GM21786 (cell line): ENCODE results near the gene ADCY7.
"Not testable (repeated sequence)": the region's sequence is repeated elsewhere in the genome, so short reads cannot be mapped to it uniquely, and the experiment has no call there.

ENCODE experiments used
- ATAC-seq: cut with Tn5 transposase; IDR thresholded peaks from one replicate; pipeline ENCODE4 v1.9.1; 2021; ENCODE audit not compliant: unreplicated experiment

ADCY7 gene

DNA sequence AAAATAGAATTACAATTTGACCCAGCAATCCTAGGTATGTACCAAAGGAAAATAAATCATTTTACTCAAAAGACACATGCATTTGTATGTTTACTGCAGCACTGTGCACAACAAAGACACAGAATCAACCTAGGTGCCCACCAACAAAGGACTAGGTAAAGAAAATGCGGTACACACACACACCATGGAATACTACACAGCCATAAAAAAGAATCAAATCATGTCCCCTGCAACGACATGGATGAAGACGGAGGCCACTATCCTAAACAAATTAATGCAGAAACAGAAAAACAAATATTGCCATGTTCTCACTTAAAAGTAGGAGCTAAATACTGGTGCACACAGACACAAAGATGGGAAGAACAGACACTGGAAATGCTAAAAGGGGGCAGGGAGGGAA lies 66.2 kb downstream of the ADCY7 start:
- ATAC-seq: no peak

DNA sequence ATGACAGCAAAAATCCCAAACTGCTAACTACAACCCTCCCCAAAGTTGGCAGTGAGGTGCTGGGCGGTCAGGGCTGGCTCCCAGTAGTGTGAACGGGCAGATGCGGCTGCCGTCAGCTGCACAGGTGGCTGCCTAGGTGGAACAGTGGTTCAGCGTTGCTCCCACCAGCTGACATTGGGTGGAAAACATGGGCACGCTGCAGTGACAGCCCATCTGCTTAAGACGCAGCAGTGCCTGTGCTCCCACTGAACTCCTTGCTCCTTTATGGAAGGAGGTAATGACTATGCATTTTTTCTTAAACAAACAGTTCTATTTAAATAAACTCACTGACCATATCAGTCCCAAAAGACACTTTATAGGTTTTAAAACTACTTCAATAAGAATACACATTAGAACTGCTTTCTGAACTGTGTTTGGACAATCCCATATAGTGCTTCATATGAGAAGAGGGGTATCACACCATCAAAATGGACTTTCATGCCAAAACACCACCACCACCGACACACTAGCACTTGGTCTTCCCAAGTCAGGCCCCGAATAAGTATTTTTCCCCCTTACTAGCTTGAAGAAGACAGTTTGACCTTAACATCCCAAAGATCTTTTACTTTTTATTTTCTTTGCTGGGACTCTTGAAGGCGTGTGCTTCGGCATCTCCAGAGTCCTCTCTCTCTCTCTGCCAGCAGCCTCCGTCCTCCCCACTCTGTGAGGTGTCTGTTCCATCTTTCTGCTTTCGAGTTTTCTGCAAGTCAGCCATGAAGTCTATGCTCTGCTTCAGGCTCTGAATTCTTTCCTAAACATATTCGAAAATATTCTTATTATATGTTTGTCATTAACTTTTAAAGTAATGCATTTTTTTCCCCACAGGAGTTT lies 68.0 kb downstream of the ADCY7 start:
- ATAC-seq: no peak

DNA sequence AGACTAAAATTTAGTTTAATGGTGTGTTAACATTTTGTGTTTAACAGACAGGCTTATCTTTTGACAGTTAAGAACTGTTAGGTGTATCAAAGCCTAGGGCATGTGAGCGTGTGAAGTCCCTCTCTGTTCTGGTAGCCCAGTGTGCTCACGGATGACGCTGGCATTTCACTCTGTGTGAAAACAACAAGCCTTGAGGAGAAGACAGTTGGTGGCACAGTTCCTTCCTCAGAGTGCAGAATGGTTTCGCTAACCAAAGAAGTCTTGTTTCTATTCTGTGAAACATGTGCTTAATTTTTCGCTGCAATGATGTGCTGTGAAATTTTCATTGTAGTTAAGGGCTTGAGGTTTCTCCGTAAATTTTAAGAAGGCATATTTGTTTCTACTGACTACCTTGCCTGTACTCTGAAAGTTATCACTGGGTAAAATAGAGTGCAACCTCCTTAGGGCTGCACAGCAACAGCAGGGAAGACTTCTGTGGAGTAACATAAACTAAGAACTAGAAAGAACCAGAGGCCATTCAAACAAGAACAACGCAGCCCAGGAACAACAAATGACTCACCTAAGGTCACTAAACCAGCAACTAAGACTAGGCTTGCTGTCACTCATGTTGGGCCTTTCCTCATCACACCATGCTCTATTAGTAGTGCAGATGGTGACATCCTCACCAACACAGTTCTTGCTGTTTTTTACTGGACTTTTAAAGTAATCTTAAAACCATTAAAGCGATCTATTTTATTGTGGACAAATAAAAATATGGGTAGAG lies 69.0 kb downstream of the ADCY7 start:
- ATAC-seq: no peak

DNA sequence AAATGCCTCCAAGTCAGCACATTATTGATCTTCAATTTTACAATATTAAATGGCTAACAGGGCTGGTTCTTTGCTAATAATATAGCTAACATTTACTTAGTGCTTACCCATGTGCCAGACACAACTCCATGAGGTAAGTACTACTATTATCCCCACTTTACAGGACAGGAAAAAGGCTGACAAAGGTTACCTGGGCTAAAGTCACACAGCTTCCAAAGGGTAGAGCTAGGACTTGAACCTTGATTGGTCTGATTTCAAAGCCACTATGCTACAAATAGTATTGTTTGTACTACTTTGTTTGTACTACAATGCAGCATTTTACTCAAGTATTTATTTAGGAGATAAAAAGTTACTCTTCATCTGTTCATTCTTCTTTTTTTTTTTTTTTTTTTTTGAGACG lies 70.5 kb downstream of the ADCY7 start:
- ATAC-seq: no peak

DNA sequence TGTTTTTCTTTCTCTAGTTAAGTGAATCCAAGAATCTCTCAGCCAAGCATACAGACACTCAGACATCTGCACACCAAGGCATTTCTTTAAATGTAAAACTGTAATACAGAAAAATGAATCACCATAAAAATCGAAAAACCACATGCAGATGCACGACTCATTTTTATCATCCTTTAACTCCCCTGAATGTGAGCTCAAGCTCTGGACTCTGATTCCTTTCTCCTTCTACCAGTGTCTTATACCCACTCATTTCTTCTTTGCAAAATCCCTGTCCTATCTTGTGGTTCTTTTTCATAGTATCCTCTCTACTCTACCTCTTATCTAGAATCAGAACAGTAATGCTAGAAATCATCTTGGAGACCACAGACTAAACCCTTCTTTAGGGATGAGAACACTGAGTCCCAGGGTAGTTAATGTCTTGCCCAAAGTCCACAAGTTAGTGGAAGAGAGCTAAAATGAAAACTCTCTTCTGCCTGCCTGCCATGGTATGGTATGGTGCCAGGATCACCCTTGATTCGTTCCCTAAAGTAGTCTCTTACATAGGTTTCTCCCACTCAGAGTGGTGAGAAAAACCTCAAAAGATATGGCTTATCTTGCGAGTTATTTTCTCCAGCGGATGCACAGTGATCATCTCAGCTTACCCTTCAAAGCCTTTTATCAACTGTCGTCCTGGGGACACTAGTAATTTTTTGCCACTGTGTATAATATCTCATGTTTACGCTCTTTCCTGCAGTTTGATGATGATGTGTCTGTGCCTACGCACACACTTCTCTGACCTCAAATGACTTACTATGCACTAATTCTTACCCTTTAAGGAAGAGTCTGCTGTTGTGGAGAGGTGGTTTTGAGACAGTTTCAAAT lies 72.2 kb downstream of the ADCY7 start:
- ATAC-seq: no peak

DNA sequence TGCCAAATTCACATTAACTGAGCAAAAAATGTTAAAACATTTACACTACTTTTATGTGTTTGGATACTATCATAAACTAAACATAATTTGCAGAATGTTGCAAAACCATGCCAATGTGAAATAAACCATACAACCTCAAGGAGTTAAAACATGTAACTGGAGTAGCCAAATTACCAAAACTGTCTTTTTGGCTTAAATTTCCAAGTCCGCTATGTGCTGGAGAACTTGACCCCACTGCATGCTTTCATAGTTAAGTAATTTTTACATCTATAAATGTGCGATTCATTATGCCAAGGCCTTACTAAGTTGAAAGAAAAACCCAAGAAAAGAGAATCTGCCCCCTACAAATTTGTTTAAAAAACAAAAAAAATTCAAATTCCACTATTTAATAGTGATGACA lies 74.2 kb downstream of the ADCY7 start:
- no peak for ATAC-seq

DNA sequence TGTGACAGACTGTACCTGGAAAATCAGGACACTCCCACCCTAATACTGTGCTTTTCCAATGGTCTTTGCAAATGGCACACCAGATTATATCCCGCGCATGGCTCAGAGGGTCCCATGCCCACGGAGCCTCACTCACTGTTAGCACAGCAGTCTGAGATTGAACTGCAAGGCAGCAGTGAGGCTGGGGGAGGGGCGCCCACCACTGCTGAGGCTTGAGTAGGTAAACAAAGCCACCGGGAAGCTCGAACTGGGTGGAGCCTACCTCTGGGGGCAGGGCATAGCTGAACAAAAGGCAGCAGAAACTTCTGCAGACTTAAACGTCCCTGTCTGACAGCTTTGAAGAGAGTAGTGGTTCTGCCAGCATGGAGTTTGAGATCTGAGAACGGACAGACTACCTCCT lies 77.2 kb downstream of the ADCY7 start:
- not testable (repeated sequence) for ATAC-seq

DNA sequence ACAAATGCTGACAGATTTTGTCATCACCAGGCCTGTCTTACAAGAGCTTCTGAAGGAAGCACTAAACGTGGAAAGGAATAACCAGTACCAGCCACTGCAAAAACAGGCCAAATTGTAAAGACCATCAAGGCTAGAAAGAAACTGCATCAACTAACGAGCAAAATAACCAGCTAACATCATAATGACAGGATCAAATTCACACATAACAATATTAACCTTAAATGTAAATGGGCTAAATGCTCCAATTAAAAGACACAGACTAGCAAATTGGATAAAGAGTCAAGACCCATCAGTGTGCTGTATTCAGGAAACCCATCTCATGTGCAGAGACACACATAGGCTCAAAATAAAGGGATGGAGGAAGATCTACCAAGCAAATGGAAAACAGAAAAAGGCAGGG lies 78.9 kb downstream of the ADCY7 start:
- ATAC-seq: not testable (repeated sequence)

DNA sequence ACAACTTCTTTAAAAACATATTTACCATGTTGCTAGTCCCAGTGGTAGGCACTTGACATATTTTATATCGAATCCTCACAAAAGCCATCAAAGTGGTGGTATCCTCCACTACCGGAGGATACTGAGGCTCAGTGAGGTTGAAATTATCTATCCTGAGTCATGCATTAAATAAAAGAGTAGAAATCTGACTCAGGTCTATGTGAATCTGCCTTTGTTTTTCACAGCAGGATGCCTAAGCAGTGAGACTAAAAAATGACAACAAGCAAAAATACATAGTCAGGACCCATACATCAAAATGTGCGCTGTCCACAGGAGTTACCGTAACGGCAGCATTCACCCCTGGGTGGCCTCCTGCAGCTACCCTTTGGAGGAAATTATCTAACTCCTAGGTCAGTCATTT lies 84.8 kb downstream of the ADCY7 start:
- ATAC-seq: no peak

DNA sequence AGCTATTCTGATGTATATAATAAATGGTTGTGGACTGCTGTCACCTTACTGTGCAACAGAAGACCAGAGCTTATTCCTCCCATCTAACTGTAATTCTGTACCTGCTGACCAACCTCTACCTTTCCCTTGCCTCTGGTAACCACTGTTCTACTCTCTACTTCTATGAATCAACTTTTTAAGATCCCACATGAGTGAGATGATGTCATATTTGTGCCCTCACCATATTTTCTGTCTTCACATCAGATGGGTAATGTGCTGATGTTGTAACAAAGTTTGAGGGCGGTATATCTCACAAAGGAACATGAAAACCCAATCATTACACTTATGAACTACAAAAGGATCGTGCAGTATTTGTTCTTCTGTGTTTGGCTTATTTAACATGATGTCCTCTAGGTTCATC lies 85.6 kb downstream of the ADCY7 start:
- ATAC-seq: no peak

DNA sequence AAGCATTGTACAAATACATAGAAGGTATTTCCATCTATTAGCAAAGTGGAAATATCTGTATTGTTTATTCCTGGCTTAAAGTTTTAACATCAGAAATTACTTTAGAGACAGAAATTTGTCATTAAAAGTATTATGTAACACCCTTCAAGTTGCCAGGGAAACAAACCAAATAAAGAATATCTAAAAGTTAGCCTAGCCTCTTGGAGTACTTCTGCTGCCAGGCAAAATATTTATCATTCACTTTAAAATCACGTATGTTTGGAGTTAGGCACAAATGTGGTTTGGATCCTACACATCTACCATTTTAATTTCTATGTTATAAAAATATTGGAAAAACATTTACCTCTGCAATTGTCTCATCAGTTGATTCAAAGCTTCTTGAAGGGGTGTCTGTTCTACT lies 87.7 kb downstream of the ADCY7 start:
- ATAC-seq: no peak

DNA sequence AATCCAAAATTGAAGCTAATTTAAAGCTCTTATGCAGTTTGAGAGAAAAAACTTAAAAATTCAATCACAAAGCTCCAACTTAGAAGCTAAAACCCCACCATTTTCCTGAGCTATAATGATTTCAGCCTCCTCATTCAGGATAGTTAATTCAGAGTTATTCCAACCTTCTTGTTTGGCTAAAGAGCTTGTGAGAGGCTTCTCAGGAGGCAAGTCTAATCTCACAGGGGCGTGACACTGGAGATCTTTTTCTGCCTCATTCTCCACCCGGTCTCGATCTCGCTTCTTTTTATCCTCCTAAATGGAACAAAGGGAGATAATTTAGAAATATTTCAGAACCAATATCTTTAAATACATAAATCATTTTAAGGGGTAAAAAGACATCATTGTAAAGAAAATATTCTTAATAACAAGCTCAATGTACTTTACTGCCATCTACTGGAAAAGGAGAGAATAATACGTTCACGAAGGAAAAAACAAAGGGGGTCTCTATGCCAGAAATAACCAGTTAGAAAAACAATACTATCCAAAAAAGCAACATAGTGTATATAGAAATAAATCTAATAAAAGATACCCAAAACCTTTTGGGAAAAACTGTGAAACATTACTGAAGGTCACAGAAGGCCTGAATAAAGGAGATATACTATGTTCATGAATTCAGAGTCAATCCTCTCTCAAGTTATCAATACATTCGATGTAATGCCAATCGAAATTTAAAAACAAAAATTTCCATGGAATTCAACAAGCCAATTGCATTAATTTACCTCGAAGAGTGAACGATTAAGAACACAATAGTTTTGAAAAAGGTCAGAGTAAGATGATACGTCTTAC lies 88.5 kb downstream of the ADCY7 start:
- no peak for ATAC-seq

DNA sequence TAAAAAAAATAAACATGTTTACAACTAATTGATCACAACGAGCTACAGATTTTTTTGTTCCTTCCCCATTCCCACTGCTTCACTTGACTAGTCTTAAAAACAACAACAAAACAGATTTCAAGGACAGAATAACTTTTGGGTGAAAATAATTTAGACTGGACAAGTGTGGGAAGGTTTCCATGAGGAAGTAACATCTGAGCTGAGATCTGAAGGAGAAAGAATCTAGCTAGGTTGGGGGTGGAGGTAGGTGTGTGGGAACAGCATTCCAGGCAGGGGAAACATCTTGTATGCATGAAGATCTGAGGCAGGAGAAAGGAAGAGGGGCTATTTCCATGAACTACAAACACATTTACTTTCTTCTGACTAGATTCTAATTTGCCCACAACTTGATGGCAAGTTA lies 93.3 kb downstream of the ADCY7 start:
- ATAC-seq: no peak

DNA sequence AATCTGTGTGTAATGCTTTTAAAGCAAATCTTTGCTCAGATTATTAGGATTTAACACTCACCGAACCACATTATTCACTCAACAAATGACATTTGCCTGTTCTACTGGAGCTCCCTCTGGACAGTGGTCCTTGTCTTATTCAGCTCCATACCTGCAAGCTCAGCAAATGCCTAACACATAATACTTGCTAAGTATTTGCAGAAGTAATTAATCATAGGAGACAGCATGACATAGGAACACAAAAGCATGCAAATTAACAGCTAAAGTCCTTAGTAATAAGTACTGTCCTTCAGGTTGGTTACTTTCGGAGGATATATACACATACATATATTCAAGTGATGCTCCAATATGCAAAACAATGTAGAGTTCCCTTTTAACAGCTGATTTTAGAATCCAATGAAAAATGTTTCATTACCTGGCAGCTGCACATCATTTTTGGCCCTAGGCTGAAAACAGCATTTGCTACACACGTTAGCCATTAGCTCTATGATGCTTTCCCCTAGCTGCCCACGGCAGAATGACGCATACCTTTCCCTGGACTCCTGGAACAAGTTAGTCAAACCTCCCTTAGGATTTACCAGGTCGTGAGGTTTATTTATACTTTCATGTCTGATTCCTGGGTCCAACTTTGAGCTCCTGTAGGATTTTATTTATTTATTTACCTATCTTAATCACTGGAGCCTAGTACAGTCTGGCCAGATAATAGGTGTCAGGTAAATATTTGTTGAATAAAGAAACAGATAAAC lies 93.9 kb downstream of the ADCY7 start:
- ATAC-seq: no peak

DNA sequence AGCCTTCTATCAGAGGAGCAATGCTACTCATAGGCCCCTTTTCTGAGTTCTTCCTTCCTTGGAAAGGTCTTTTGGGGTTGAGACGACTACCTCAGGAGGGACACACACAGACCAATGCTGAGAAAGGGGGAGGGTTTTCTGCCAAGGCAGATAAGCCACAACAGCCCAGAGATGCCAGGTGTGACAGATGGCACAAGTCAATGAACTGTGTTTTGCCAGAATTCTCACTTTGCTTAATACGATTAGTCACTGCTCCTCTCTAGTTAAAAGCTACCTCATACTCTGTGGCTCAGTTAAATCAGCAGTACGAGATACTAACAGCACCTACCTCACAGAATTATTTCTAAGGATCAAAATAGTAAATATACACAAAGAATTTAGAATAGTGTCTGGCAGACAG lies 94.4 kb downstream of the ADCY7 start:
- no peak for ATAC-seq

DNA sequence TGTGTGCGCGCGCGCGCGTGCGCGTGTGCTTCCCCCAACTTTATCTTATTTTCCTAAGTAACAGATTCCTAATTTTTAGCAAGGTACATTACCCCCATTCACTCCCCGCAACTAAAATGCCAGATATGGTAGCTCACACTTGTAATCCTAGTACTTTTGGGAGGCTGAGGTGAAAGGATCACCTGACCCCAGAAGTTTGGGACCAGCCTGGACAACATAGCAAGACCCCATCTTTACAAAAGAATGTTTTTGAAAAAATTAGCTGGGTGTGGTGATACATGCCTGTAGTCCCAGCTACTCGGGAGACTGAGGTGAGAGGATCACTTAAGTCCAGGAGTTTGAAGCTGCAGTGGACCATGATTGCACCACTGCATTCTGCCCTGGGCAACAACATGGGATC lies 97.3 kb downstream of the ADCY7 start:
- no peak for ATAC-seq

DNA sequence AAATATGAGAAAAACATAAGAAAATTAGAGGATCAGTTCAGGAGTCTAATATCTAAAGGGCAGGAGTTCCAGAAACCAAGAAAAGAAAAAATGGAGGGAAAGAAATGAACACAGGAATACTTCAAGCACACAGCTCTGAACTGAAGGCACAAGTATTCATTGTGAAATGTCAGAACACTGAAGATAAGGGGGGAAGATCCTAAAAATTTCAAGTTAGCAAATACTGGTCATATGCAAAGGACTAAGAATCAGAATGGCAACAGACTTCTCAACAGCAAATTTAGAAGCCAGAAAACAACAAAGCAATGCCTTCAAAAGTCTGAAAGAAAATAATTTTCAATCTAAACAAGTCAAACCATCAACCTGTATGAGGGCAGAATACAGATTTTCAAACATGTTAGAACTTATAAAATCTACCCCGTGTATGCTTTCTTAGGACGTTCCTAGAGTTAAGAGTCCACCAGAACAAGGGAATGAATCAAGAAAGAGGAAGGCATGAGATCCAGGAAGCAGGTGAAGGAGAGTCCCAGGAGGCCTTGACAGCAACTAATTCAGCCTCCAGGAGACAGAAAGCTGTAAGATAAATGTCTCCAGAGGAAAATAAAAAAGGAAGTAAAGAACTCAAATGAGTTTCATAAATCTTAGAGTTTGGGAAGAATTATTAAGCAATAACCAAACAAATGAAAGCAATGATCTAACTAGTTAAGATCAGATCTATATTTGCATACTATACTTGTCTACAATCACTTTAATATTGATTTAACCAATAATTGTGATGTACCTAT lies 99.6 kb downstream of the ADCY7 start:
- ATAC-seq: no peak
